GM19452 (cell line): ENCODE data around the gene PLN.

Source experiments
- ATAC-seq: cut with Tn5 transposase; IDR thresholded peaks from one replicate; pipeline ENCODE4 v1.9.1; 2021; ENCODE audit not compliant: unreplicated experiment

The PLN gene

DNA sequence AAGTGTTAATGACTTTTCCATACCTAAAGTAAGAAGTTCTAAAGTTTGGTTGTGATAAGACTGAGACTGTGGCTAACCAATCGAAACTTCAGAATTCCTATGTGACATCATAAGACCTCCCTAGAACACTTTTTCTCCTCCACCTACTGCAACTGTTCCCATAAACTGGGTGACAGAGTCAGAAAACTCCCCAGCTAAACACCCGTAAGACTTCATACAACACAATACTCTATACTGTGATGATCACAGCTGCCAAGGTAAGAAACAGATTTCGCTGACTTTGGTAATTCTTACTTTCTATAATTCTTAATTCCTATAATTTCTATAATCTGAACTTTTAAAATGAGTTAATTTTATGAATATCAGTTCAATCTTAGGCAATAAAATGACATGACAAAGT, at the start of gene PLN:
Gene PLN (plus strand): TSS at position 161 of the 400 bp plus-strand sequence. CDS start 10,626 bp downstream, outside the sequence.
- ATAC-seq: no peak

DNA sequence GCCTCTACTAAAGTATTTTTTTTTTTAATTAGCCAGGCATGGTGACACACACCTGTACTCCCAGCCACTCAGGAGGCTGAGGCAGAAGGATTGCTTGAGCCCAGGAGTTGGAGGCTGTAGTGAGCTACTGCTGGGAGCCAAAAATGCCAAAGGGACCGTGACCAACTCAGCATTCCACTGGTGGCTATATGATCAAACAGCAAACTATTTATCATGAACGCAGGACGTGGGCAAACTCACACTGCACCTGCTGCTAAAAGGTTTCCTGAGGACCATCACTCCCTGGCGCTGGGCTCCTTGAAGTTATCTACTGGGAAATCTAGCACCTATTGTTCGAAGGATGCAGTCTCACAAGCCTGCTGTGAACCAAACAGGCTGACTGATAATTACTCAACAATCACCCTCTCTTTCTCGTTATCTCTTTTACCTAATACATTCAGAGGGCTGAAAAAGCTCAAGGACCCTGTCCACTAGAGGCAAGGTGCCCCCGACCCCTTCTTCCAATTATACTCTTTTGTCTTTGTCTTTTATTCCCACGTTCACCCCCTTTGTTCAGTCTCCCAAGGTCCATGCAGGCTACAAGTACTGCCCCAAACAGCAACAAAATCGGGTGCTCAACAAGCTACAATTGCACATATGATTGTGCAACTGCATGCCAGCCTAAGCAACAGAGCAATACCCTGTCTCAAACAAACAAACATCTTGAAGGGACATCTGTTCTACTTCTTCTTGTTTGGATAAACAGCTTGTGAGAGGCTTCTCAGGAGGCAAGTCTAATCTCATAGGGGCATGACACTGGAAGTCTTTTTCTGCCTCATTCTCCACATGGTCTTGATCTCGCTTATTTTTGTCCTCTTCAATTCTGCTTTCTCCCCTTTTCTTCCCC, 47.7 kb upstream of the PLN start:
- ATAC-seq: no peak

DNA sequence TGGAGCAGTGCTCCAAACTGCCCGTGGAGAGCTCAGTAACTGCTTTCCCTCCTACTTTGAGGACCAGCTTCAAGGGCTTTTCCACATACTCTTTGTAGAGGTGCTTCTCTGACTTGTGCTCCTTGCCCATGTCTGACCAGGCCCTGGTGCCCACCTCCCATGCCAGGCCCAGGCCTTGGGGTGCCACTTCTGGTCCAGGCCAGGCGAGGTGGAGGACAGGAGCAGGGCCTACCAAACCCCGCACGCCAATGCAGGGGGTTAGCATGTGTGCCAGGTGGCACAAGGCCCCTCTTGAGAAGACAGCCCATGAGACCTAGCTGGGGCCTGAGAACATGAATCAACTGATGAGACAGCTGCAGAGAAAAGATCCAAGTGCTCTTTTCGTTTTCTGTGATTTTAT, 47.0 kb upstream of the PLN start:
- ATAC-seq: no peak

- ATAC-seq: no peak
These were observed 46.3 kb upstream of the PLN start for GRCh38 chr6:118501765-118502164.

- ATAC-seq: no peak
These were observed 45.9 kb upstream of the PLN start for GRCh38 chr6:118502169-118502568.

DNA sequence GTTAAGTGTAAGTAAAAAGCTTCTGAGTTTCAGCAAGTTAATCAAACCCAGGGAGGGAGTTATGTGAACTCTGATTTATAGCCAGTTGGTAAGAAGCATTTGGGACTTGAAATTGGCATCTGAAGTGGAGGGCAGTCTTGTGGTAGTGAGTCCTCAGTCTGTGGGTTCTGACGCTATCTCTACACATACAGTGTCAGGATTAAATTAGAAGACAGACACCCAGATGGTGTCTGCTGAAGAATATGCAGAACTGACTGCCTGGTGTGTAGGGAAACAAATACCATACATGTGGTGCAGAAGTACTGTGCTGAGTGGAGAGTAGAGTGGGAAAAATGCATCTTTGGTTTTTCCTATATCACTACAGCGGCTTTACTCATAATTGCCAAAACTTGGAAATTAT, 43.5 kb upstream of the PLN start:
- no peak for ATAC-seq

DNA sequence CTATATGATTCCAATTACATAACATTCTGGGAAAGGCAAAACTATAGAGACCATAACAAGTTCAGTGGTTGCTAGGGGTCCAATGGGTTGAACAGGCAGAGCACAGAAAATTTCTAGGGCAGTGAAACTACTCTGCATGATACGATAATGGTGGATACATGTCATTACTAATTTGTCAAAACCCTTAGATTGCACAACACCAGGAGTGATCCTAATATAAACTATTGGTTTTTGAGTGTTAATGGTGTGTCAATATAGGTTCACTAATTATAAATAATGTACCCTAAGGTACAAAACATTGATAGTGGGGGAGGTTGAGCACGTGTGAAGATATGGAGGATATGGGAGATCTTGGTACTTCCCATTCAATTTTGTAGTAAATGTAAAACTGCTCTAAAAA, 42.4 kb upstream of the PLN start:
- no peak for ATAC-seq

GRCh38 chr6:118506071-118506638, 41.9 kb upstream of the PLN start:
- ATAC-seq: no peak

DNA sequence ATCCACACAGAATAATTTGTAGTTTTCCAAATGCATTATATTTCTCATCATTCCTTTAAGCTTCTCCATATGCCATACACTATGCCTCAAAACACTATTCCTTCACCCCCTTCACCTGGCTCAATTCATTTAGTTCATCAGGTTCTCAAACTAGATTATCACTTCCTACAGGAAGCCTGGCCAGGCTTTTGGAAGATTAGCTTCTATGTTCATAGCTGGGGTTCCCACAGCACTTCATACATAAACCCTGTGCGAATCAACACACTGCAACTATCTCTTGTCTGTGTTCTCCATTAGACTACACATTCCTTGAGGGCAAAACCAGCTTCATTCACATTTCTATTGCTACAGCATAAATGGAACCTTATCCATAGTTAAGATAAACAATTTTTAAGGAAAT, 40.5 kb upstream of the PLN start:
- no peak for ATAC-seq

GRCh38 chr6:118509009-118509617, 39.0 kb upstream of the PLN start:
- ATAC-seq: no peak

GRCh38 chr6:118511930-118512715, 36.0 kb upstream of the PLN start:
- no peak for ATAC-seq

DNA sequence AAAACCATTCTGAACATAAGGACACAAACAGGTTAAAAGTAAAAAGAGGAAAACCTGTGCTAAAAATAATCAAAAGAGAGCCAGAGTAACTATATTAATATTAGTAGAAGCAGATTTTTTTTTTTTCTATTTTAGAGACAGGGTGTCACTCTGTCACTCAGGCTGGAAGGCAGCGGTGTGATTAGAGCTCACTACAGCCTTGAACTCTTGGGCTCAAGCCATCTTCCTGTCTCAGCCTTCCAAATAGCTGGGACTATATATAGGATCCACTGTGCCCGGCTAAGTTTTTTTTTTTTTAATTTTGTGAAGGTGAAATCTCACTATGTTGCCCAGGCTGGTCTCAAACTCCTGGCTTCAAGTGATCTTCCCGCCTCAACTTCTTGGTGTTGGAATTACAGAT, 33.4 kb upstream of the PLN start:
- ATAC-seq: no peak

DNA sequence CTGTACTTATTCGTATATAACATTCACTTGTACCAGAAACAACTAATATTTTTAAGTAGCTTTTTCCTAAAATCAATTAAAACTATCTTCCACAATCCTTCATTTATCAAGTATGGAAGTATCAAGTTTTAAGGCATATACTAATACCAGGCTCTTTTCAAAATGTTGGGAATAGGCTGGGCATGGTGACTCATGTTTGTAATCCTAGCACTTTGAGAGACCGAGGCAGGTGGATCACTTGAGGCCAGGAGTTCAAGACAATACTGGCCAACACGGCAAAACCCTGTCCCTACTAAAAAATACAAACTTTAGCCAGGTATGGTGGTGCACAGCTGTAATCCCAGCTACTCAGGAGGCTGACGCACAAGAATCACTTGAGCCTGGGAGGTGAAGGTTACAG, 25.7 kb upstream of the PLN start:
- no peak for ATAC-seq

DNA sequence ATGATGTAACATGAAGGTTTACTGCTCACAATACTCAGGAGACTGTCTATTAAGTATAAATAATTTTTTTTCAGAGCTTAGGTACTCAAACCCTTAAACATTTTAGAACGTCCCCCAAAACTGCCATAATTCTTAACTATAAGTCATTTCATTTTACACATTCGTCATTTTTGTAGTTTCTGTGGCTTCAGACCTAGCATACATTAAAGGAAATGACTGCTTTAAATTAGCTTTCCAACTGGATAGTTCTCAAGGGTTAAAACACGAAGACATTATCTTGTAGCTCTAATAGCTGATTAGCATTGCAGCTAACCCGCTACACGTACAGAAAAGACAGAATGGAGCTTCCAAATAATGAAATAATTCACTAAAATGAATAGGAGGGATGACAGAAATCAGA, 24.9 kb upstream of the PLN start:
- ATAC-seq: peak; percentile 58

- ATAC-seq: no peak
These were observed 23.4 kb upstream of the PLN start for GRCh38 chr6:118524686-118525085.

DNA sequence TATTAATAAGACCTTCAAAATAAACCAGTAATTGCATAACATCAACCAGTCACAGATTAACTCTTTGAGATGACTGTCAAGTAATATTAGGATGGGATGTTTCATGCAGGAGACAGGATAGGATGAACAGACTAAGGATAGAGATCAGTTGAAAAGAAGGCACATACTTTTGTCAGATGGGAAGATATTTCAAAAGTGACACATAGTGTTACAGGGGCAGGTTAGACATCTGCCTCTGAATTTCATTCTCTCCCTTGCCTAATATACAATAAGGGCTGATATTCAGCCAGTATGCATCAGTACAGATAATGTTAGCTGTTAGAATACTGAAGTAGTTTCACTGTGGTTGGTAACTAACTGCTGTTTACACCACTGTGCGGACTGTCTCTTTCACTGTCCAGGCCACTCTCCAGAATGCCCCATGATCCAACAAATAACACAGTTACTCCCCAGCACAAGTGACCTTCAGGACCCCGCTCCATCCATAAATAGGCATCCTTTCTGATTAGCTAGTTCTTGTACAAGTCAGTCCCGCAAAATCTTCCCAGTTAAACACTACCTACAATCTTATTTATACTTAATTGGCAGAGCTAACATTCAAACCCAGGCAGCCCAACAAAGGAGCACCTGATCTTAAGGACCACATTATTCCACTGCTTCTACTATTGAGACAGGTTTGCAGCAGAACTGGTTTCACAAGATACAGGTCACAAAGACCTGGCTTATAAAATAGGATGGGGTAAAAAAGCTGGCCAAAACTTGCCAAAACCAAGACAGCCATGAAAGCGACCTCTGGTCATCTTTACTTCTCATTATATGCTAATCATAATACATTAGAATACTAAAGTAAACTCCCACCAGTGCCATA, 21.9 kb upstream of the PLN start:
- ATAC-seq: no peak

DNA sequence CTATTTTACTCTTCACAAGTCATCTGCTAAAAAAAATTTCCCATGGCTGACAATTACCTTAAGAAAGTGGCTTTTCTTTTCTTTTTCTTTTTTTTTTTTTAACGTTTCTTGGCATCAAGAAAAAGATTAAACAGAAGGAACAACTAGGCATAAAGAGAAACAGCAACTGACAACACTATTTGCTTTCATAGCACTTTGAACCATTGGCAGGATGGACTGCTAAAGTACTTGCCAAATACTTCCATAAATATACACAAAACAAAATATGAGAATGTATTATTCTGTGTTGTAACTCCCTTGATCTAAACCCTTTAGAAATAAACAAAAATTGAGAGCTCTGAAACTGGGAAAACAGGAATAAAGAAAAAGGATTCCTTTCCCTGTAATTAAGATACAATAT, 20.0 kb upstream of the PLN start:
- ATAC-seq: no peak

DNA sequence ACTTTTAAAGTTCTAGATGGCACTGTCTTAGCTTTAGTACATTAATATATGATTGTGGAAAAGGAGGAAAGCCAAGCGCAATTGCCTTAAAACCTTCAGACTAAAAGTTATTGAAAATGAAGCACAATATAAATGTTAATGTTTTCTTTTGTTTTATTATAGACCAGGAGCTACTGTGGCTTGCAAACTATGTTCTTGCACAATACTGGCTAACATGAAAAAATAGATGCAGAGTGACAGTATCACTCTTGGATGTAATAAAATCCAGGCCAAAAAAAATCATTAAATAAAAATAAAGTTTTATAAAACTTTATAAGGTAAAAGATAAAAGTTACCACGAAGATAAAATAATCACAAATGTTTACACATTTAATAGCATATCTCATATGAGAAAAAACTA, 18.3 kb upstream of the PLN start:
- no peak for ATAC-seq

GRCh38 chr6:118530942-118531341, 17.2 kb upstream of the PLN start:
- ATAC-seq: no peak

DNA sequence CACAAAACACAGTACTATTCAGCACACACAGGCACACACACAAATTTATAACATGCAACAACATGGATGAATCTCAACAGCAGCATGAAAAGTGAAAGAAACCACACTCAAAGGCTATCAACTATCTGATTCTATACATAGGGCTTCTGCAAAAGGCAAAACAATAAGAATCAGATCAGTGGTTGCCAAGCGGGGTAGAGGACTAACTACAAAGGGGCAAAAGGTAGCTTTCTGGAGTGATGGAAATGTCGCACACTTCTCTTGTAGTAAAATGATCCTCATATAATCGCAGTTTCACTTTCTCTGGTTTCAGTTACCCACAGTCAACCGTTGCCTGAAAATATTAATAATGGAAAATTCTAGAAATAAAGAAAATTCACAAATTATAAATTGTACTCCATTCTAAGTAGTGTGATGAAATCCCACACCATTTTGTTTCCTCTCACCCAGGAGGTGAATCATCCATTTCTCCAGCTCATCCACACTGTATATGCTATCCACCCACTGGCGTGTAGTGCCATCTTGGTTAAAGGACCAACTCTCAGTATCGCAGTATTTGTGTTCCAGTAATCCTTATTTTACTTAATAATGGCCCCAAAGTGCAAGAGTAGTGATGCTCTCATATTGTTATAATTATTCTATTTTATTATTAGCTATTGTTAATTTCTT, 12.8 kb upstream of the PLN start:
- ATAC-seq: no peak
